HG03558 (cell line): ENCODE results near the gene GYS1.
"Not testable (repeated sequence)": the region's sequence is repeated elsewhere in the genome, so short reads cannot be mapped to it uniquely, and the experiment has no call there.

ENCODE experiments used
- ATAC-seq: cut with Tn5 transposase; IDR thresholded peaks from one replicate; pipeline ENCODE4 v1.9.1; 2021; ENCODE audit warnings: moderate number of reproducible peaks; ENCODE audit not compliant: unreplicated experiment; ENCODE audit errors: extremely low read depth

Gene GYS1

DNA sequence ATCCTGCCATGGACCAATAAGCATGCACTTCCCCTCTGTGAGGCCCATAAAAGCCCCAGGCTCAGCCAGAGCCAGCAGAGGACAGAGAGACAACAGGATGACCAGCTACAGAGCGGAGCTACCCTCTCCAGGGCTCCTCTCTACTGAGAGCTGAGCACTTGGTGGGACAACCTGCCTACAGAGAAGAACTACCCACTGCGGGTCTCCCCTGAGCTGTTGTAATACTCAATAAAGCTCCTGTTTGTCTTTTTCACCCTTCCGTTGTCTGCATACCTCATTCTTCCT, 45.9 kb downstream of the GYS1 start:
- no peak for ATAC-seq

DNA sequence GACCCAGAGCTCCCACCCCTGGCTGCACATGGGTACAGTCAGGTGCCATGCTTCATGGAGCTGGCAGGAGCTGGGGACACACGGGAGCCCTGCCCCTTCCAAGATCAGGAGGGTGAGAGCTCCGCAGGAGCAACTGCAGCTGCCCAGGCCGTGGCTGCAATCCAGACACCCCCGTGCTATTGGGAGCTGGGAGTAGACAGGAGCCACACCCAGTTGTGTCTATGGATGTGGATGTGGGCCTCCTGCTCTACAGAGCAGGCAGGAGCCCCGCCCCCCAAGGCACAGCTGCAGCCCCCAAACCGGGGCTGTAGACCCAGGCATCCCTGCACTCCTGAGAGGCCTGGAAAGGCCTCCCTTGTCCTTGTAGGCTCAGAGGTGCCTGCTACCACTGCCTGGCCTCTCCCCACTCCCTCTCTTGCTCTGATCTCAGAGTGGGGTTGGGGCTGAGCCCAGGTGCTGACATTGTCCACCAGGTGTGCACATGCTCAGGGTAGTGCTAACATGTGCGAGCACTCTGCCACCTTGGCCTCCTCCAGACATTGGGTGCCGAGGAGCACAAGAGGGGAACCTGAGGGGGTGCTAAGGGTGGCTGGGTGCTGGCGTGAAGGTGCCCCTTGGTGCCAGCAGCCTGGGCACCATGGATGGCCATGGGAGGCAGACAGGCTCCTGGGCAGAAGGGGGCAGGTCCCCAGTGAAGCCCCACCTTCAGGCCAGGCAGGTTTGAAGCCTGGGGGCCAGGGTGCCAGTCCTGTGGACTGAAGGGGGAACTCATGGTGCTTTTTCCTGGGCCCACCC, 46.4 kb downstream of the GYS1 start:
- no peak for ATAC-seq

GRCh38 chr19:48945817-48946216, 47.3 kb downstream of the GYS1 start:
- ATAC-seq = no peak

GRCh38 chr19:48945415-48945814, 47.7 kb downstream of the GYS1 start:
- no peak for ATAC-seq

GRCh38 chr19:48943081-48943480, 50.0 kb downstream of the GYS1 start:
- ATAC-seq = no peak

DNA sequence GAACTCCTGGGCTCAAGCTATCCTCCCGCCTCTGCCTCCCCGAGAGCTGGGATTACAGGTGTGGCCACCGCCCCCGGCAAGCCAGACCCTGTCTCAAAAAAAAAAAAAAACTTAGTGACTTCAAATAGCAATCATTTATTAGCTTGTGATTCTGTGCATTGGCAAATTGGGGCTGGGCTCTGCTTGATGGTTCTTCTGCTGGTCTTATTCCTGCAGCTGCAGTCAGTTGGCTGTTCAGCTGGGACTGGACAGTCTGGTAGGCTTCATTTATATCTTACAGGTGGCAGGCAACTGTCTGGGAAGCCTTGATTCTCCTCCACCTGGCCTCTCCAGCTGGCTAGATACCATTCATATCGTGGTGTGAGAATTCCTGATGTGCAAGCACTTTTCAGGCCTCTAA, 52.2 kb downstream of the GYS1 start:
- ATAC-seq = no peak

- no peak for ATAC-seq
Observed at GRCh38 chr19:48938256-48938655, 54.9 kb downstream of the GYS1 start.

- ATAC-seq = no peak
Observed at GRCh38 chr19:48935864-48936263, 57.2 kb downstream of the GYS1 start.

- no peak for ATAC-seq
Observed at GRCh38 chr19:48934837-48935236, 58.3 kb downstream of the GYS1 start.

DNA sequence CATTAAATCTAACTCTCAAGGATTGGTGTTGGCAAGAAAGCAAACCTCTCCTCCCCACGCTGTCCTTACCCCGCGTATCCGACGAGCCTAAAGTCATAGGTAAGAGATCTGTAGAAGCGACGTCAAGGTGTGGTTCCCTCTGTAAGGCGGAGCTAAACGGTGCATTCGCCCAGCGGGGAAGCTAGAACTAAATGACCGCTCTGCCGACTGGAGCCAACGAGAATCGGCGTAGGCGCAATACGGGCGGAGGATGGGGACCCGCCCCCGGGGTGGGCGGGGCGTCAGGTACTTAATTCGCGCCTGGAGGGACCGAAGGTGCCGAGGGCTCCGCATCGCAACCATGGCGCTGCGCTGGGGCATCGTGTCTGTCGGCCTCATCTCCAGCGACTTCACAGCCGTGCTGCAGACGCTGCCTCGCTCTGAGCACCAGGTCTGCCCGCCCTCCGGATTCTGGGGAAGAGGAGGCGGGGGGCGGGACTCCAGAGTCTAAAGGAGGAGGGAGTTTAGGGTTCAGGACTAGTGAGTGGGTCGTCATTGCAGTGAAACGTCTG, 59.7 kb downstream of the GYS1 start, which contains the start of gene DHDH:
TSS of gene DHDH (plus strand) at position 318 of the 551 bp plus-strand sequence. CDS start at position 341, 23 bp downstream.
- ATAC-seq = no peak

DNA sequence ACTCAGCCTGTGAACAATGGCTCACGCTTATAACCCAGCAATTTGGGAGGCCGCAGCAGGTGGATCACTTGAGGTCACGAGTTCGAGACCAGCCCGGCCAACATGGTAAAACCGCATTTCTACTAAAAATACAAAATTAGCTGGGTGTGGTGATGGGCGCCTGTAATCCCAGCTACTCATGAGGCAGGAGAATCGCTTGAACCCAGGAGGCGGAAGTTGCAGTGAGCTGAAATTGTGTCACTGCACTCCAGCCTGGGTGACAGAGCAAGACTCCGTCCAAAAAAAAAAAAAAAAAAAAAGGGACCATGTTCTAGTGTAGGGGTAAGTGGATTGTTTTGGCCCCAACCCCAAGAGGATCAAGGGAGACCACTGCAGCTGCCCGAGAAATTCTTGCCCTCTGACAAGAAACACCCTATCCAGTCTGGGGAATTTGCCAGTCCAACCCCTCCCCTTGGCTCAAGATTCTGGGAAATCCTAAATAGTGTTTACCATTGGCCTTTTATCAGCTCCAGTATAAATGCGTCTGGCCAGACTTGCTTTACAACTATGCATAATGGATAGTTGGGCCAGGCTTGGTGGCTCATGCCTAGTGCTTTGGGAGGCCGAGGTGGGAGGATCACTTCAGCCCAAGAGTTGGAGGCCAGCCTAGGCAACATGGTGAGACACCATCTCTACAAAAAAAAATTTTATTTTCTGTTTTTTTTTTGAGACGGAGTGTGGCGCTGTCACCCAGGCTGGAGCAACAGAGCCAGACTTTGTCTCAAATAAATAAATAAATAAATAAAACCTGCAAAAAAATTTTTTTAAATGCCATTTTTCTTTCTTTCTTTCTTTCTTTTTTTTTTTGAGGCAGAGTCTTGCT, 64.7 kb downstream of the GYS1 start:
- no peak for ATAC-seq

DNA sequence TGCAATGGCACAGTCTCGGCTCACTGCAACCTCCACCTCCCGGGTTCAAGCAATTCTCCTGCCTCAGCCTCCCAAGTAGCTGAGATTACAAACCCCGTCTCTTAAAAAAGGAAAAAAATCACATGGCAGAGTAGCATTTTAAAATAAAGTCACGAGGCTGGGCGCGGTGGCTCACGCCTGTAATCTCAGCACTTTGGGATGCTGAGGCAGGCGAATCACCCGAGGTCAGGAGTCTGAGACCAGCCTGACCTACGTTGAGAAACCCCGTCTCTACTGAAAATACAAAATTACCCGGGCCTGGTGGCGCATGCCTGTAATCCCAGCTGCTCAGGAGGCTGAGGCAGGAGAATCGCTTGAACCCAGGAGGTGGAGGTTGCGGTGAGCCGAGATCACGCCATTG, 65.4 kb downstream of the GYS1 start:
- ATAC-seq = not testable (repeated sequence)

- ATAC-seq = no peak
Observed at GRCh38 chr19:48926909-48927308, 66.2 kb downstream of the GYS1 start.

- not testable (repeated sequence) for ATAC-seq
Observed at GRCh38 chr19:48925890-48926289, 67.2 kb downstream of the GYS1 start.

- ATAC-seq = no peak
Observed at GRCh38 chr19:48925240-48925843, 67.8 kb downstream of the GYS1 start.

DNA sequence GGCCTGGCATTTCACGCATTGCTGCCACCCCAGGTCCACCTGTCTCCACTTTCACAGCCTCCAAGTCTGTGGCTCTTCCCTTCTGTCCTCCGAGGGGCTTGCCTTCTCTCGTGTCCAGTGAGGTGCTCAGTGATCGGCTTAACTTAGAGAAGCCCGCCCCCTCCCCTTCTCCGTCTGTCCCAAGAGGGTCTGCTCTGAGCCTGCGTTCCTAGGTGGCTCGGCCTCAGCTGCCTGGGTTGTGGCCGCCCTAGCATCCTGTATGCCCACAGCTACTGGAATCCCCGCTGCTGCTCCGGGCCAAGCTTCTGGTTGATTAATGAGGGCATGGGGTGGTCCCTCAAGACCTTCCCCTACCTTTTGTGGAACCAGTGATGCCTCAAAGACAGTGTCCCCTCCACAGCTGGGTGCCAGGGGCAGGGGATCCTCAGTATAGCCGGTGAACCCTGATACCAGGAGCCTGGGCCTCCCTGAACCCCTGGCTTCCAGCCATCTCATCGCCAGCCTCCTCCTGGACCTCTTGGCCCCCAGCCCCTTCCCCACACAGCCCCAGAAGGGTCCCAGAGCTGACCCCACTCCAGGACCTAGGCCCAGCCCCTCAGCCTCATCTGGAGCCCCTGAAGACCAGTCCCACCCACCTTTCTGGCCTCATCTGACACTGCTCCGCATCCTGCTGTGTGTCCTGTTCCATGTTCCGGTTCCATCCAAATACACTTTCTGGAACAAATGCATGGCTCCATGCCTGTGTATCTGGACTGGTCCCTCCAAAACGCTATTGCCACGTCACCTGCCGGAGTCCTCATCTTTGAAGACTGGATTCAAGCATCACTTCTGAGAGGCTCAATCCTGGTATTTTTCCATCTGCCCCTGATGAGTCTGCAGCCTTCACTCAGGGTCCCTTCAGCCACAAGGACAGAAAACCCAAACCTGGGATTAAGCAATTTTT, 70.3 kb downstream of the GYS1 start:
- no peak for ATAC-seq

GRCh38 chr19:48921721-48922500, 71.2 kb downstream of the GYS1 start:
- ATAC-seq = no peak

GRCh38 chr19:48920949-48921348, 72.2 kb downstream of the GYS1 start:
- no peak for ATAC-seq

- not testable (repeated sequence) for ATAC-seq
Observed at GRCh38 chr19:48919271-48919670, 73.8 kb downstream of the GYS1 start.
